SH-SY5Y (cell line): ENCODE data around the gene UTS2R.

Source experiments
- GATA2 ChIP-seq: IDR thresholded peaks from 2 replicates; pipeline ENCODE4 v1.6.1; 2011; ENCODE audit warnings: mild to moderate bottlenecking, low read depth, low read length
- GATA3 ChIP-seq: IDR thresholded peaks from 2 replicates; pipeline ENCODE4 v1.6.1; 2011; ENCODE audit warnings: low read depth, mild to moderate bottlenecking, low read length, moderate library complexity

- TF ChIP-seq GATA3 (no peak), GATA2 (no peak)
Measured at GRCh38 chr17:82371333-82372248, at the start of gene UTS2R.
